MM.1S (cell line): ENCODE results near the gene TMEM116.

Experiments used
- DNase-seq: peaks from one replicate; pipeline ENCODE4 v3.0.0-alpha.2; 2015
- H2AFZ ChIP-seq: fragments of 300-600 bp; sonication (generic); 2 replicates; pipeline ENCODE4 v1.6.0; 2016; ENCODE audit warnings: antibody characterized with exemption, low read length
- H3F3A ChIP-seq: fragments of 300-600 bp; sonication (generic); 2 replicates; pipeline ENCODE4 v1.6.1; 2016; ENCODE audit warnings: mild to moderate bottlenecking, antibody characterized with exemption, low read length, moderate library complexity, mixed read lengths; ENCODE audit not compliant: insufficient read depth
- H3K27ac ChIP-seq: fragments of 300-600 bp; sonication (generic); 2 replicates; pipeline ENCODE4 v1.5.1; 2016; ENCODE audit warnings: mild to moderate bottlenecking, low read length
- H3K27me3 ChIP-seq: fragments of 300-600 bp; sonication (generic); replicated peaks from 2 replicates; pipeline ENCODE4 v1.6.0; 2016; ENCODE audit warnings: low read length; ENCODE audit not compliant: insufficient read depth
- H3K36me3 ChIP-seq: fragments of 300-600 bp; sonication (generic); replicated peaks from 2 replicates; pipeline ENCODE4 v1.6.1; 2016; ENCODE audit warnings: mild to moderate bottlenecking, low read length, mixed read lengths; ENCODE audit not compliant: insufficient read depth
- H3K4me1 ChIP-seq: fragments of 300-600 bp; sonication (generic); 2 replicates; pipeline ENCODE4 v1.6.1; 2016; ENCODE audit warnings: low read length, mixed read lengths
- H3K4me2 ChIP-seq: fragments of 300-600 bp; sonication (generic); 2 replicates; pipeline ENCODE4 v1.6.0; 2016; ENCODE audit warnings: low read depth, low read length
- H3K4me3 ChIP-seq: fragments of 300-600 bp; sonication (generic); 2 replicates; pipeline ENCODE4 v1.5.1; 2016; ENCODE audit warnings: low read length, mixed read lengths
- H3K79me2 ChIP-seq: fragments of 300-600 bp; sonication (generic); 2 replicates; pipeline ENCODE4 v1.6.1; 2016; ENCODE audit warnings: mixed run types, low read length, mixed read lengths
- H3K9ac ChIP-seq: fragments of 300-600 bp; sonication (generic); 2 replicates; pipeline ENCODE4 v1.6.1; 2016; ENCODE audit warnings: low read length, mixed read lengths
- H3K9me2 ChIP-seq: fragments of 300-600 bp; sonication (generic); replicated peaks from 2 replicates; pipeline ENCODE4 v1.6.1; 2016; ENCODE audit warnings: mild to moderate bottlenecking, low read length, mixed read lengths; ENCODE audit not compliant: insufficient read depth
- H3K9me3 ChIP-seq: fragments of 300-600 bp; sonication (generic); replicated peaks from 2 replicates; pipeline ENCODE4 v1.6.1; 2016; ENCODE audit warnings: mild to moderate bottlenecking, low read length, mixed read lengths; ENCODE audit not compliant: insufficient read depth
- H4K20me1 ChIP-seq: fragments of 300-600 bp; sonication (generic); 2 replicates; pipeline ENCODE4 v1.6.1; 2016; ENCODE audit warnings: mild to moderate bottlenecking, low read length, moderate library complexity, mixed read lengths; ENCODE audit not compliant: insufficient read depth
- CTCF ChIP-seq: fragments of 300-600 bp; sonication (generic); IDR thresholded peaks from 2 replicates; pipeline ENCODE4 v1.5.1; 2016; ENCODE audit warnings: antibody characterized with exemption, low read length, mixed read lengths
- EZH2 ChIP-seq: fragments of 300-600 bp; sonication (generic); optimal IDR thresholded peaks from 2 replicates; pipeline ENCODE3; 2017; ENCODE audit warnings: low read depth, mild to moderate bottlenecking, antibody characterized with exemption, low read length, mixed read lengths
- EZH2phosphoT487 ChIP-seq: fragments of 300-600 bp; sonication (generic); IDR thresholded peaks from 2 replicates; pipeline ENCODE4 v1.6.1; 2018; ENCODE audit warnings: antibody characterized with exemption, low read length

Gene TMEM116

GRCh38 chr12:111936869-111937268 lies 76.1 kb downstream of the TMEM116 start:
- Histone ChIP-seq H4K20me1 (no peaks in the 10 kb centered on the region), H3K4me2 (no peak overlapping the region)
- no peak for DNase-seq

GRCh38 chr12:111932241-111932640 lies 80.7 kb downstream of the TMEM116 start:
- no peak overlapping the region for H3K27ac ChIP-seq

More at GRCh38 chr12:111936869-111937268, 76.1 kb downstream of the TMEM116 start:
- Histone ChIP-seq H3K36me3 (no peaks in the 10 kb centered on the region), H3K9ac (no peak overlapping the region), H3K27me3 (no peaks in the 10 kb centered on the region), H3K4me1 (0 out of 2 replicates have a peak, but pooled peaks cover 3% of the 10 kb centered on the region), H3K27ac (no peak overlapping the region), H2AFZ (no peak overlapping the region), H3K79me2 (no peaks in the 10 kb centered on the region), H3K4me3 (no peak overlapping the region), H3K9me3 (no peaks in the 10 kb centered on the region), H3K9me2 (no peaks in the 10 kb centered on the region), H3F3A (no peaks in the 10 kb centered on the region)
- no peak for TF ChIP-seq EZH2phosphoT487

GRCh38 chr12:111927346-111927745 lies 85.6 kb downstream of the TMEM116 start:
- Histone ChIP-seq H3K79me2 (no peaks in the 10 kb centered on the region), H3K9me2 (no peaks in the 10 kb centered on the region), H3K9me3 (no peaks in the 10 kb centered on the region), H3F3A (no peaks in the 10 kb centered on the region), H2AFZ (no peak overlapping the region), H3K27ac (no peak overlapping the region), H4K20me1 (no peaks in the 10 kb centered on the region), H3K4me3 (no peak overlapping the region), H3K36me3 (no peaks in the 10 kb centered on the region), H3K9ac (no peak overlapping the region), H3K4me2 (no peak overlapping the region), H3K27me3 (no peaks in the 10 kb centered on the region), H3K4me1 (no peaks in the 10 kb centered on the region)
- DNase-seq: no peak
- TF ChIP-seq CTCF: no peak
- no peak for TF ChIP-seq EZH2phosphoT487
- no peak for TF ChIP-seq EZH2

More at GRCh38 chr12:111932241-111932640, 80.7 kb downstream of the TMEM116 start:
- no peak overlapping the region for H3K9ac ChIP-seq
- H3K4me2 ChIP-seq: no peak overlapping the region
- no peak overlapping the region for H2AFZ ChIP-seq
- TF ChIP-seq EZH2phosphoT487 (no peak), CTCF (no peak), EZH2 (no peak)
- no peaks in the 10 kb centered on the region for H3K9me2 ChIP-seq
- no peaks in the 10 kb centered on the region for H3F3A ChIP-seq
- H3K79me2 ChIP-seq: no peaks in the 10 kb centered on the region
- H3K9me3 ChIP-seq: no peaks in the 10 kb centered on the region
- no peak for DNase-seq
- no peaks in the 10 kb centered on the region for H3K36me3 ChIP-seq
- H3K27me3 ChIP-seq: no peaks in the 10 kb centered on the region
- H3K4me3 ChIP-seq: no peak overlapping the region
- H3K4me1 ChIP-seq: no peaks in the 10 kb centered on the region
- no peaks in the 10 kb centered on the region for H4K20me1 ChIP-seq

GRCh38 chr12:111926631-111927030 lies 86.3 kb downstream of the TMEM116 start:
- Histone ChIP-seq H3K9ac (no peak overlapping the region), H3K9me2 (no peaks in the 10 kb centered on the region), H3K4me1 (no peaks in the 10 kb centered on the region), H3K9me3 (no peaks in the 10 kb centered on the region), H3K4me2 (no peak overlapping the region), H3K4me3 (no peak overlapping the region), H3K36me3 (no peaks in the 10 kb centered on the region), H4K20me1 (no peaks in the 10 kb centered on the region), H3K27me3 (no peaks in the 10 kb centered on the region), H3K79me2 (no peaks in the 10 kb centered on the region), H2AFZ (no peak overlapping the region), H3F3A (no peaks in the 10 kb centered on the region), H3K27ac (no peak overlapping the region)
- TF ChIP-seq EZH2: no peak
- TF ChIP-seq CTCF: no peak
- no peak for TF ChIP-seq EZH2phosphoT487
- no peak for DNase-seq
